ENCODE data around the gene ARHGAP10.
"Not testable (repeated sequence)": the region's sequence is repeated elsewhere in the genome, so short reads cannot be mapped to it uniquely, and the experiment has no call there.

Gene ARHGAP10

DNA sequence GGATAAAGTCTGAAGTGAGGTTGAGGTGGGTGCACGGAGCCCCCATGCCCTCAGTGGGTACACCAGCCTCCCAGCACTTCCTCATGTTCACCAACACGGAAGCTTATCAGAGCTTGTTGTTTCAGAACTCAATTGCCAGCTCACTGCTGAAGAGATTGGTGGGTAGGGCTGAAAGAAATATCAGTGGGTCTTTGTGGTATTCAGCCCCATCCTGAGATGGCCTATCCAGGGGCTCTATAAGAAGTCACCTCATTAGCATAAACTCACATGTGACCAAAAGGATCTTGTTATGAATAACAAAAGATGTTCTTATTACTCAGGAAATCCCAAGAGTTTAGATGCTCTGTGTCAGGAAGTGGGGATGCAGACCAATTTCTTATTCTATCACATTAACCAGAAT lies 177.3 kb downstream of the ARHGAP10 start:
- Histone ChIP-seq H3K79me2 (ENCODE audit: insufficient read depth, low read depth) (no peaks in the 10 kb centered on the region), H3K9ac (no peak overlapping the region), H3K27me3 (ENCODE audit: insufficient read depth, low read depth) (no peaks in the 10 kb centered on the region), H3K4me1 (ENCODE audit: low read depth, poor library complexity, severe bottlenecking) (peaks cover 15% of the 10 kb centered on the region), H3K4me3 (IDR thresholded peaks at IDR 0.05; ENCODE audit: insufficient read depth, low read depth, low read length) (no peak overlapping the region), H2AFZ (ENCODE audit: low read depth) (no peak overlapping the region), H3K4me2 (no peak overlapping the region), H4K20me1 (ENCODE audit: insufficient read depth) (no peaks in the 10 kb centered on the region), H3K27ac (no peak overlapping the region), H3K36me3 (ENCODE audit: insufficient read depth) (peaks cover 3% of the 10 kb centered on the region; the same call in 1 of the 2 replicates)
- no peak for TF ChIP-seq CTCF (conservative IDR thresholded peaks at IDR 0.05; ENCODE audit: low read depth, low read length)

- H3K4me2 ChIP-seq, result no peak overlapping the region
- TF ChIP-seq CTCF (conservative IDR thresholded peaks at IDR 0.05; ENCODE audit: low read depth, low read length), result no peak
- H3K4me1 ChIP-seq (ENCODE audit: low read depth, poor library complexity, severe bottlenecking), result peaks cover 15% of the 10 kb centered on the region
- H3K27ac ChIP-seq, result no peak overlapping the region
- H3K36me3 ChIP-seq (ENCODE audit: insufficient read depth), result peaks cover 3% of the 10 kb centered on the region; the same call in 1 of the 2 replicates
- no peaks in the 10 kb centered on the region for H3K79me2 ChIP-seq (ENCODE audit: insufficient read depth, low read depth)
- no peaks in the 10 kb centered on the region for H3K27me3 ChIP-seq (ENCODE audit: insufficient read depth, low read depth)
- no peak overlapping the region for H3K9ac ChIP-seq
- H3K4me3 ChIP-seq (IDR thresholded peaks at IDR 0.05; ENCODE audit: insufficient read depth, low read depth, low read length), result no peak overlapping the region
- no peak overlapping the region for H2AFZ ChIP-seq (ENCODE audit: low read depth)
- no peaks in the 10 kb centered on the region for H4K20me1 ChIP-seq (ENCODE audit: insufficient read depth)
Observed at GRCh38 chr4:147910315-147910714, 178.4 kb downstream of the ARHGAP10 start.

GRCh38 chr4:147912106-147912505 lies 180.2 kb downstream of the ARHGAP10 start:
- H3K36me3 ChIP-seq (ENCODE audit: insufficient read depth); H3K79me2 ChIP-seq (ENCODE audit: insufficient read depth, low read depth); H2AFZ ChIP-seq (ENCODE audit: low read depth); H3K4me1 ChIP-seq (ENCODE audit: low read depth, poor library complexity, severe bottlenecking); H3K4me3 ChIP-seq (IDR thresholded peaks at IDR 0.05; ENCODE audit: insufficient read depth, low read depth, low read length); H3K27ac ChIP-seq; H3K4me2 ChIP-seq; H3K27me3 ChIP-seq (ENCODE audit: insufficient read depth, low read depth); H3K9ac ChIP-seq; H4K20me1 ChIP-seq (ENCODE audit: insufficient read depth): not testable (repeated sequence)

DNA sequence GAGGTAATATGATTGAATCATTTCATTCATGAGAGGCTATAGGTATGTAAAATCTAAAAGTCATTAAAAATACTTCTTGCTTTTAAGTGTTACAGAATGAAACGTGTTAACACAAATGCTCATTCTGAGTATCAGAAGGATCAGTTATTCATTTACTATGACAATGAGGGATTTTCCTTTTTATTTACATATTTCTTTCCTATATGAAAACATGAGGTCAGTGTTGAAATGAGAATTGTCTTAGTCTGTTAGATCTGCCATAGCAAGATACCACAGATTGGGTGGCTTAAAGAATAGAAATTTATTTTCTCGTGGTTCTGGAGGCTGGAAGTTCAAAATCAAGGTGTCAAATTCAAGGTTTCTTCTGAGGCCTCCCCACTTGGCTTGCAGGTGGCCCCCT lies 181.2 kb downstream of the ARHGAP10 start:
- Histone ChIP-seq H3K4me1 (ENCODE audit: low read depth, poor library complexity, severe bottlenecking) (no peaks in the 10 kb centered on the region), H3K27ac (no peak overlapping the region), H3K36me3 (ENCODE audit: insufficient read depth) (peaks cover 3% of the 10 kb centered on the region; the same call in 1 of the 2 replicates), H2AFZ (ENCODE audit: low read depth) (no peak overlapping the region), H3K4me2 (no peak overlapping the region), H3K4me3 (IDR thresholded peaks at IDR 0.05; ENCODE audit: insufficient read depth, low read depth, low read length) (no peak overlapping the region), H4K20me1 (ENCODE audit: insufficient read depth) (no peaks in the 10 kb centered on the region), H3K27me3 (ENCODE audit: insufficient read depth, low read depth) (no peaks in the 10 kb centered on the region), H3K9ac (no peak overlapping the region), H3K79me2 (ENCODE audit: insufficient read depth, low read depth) (no peaks in the 10 kb centered on the region)
- no peak for TF ChIP-seq CTCF (conservative IDR thresholded peaks at IDR 0.05; ENCODE audit: low read depth, low read length)

DNA sequence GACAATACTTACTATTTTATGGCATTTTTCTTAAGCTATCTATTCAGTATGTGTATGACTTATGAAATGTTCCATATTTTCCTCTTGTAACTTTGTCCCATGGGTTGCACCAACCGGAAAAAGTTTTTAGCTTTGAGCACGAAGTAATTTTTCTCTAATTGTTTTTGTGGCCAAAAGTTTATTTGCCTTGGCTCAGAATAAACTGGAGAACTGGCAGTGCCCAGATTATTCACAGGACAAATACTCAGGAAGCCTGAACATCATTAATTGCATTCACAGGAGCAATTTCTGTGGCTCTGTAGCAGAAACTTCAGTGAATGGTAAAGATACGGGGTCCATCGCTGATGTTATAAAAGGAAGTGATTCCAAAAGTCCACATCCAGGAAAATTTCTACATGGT lies 184.5 kb downstream of the ARHGAP10 start:
- Histone ChIP-seq H3K4me1 (ENCODE audit: low read depth, poor library complexity, severe bottlenecking) (no peaks in the 10 kb centered on the region), H3K4me2 (no peak overlapping the region), H2AFZ (ENCODE audit: low read depth) (no peak overlapping the region), H3K27me3 (ENCODE audit: insufficient read depth, low read depth) (no peaks in the 10 kb centered on the region), H3K36me3 (ENCODE audit: insufficient read depth) (peaks cover 3% of the 10 kb centered on the region; the same call in 1 of the 2 replicates), H3K79me2 (ENCODE audit: insufficient read depth, low read depth) (no peaks in the 10 kb centered on the region), H4K20me1 (ENCODE audit: insufficient read depth) (no peaks in the 10 kb centered on the region), H3K4me3 (IDR thresholded peaks at IDR 0.05; ENCODE audit: insufficient read depth, low read depth, low read length) (no peak overlapping the region), H3K27ac (no peak overlapping the region), H3K9ac (no peak overlapping the region)
- no peak for TF ChIP-seq CTCF (conservative IDR thresholded peaks at IDR 0.05; ENCODE audit: low read depth, low read length)

Data from KMS-11 (cell line).